Central memory CD8-positive, alpha-beta T cell (primary cell): Measurements from ENCODE around the gene CENPX.

Experiments used
- ATAC-seq: fragments of 150-1000 bp; cut with Tn5 transposase; replicated peaks from 2 replicates; pipeline ENCODE4 v1.10.0; 2022; ENCODE audit warnings: mild to moderate bottlenecking, moderate FRiP score, moderate number of reproducible peaks; ENCODE audit not compliant: poor library complexity, severe bottlenecking; ENCODE audit errors: extremely low read depth
- DNase-seq, 2 donors: peaks; one replicate each; pipeline ENCODE4 v3.0.0; 2021; ENCODE audit warnings: low spot score in 2 of 2
- H3K27ac Mint-ChIP-seq: one replicate; pipeline ENCODE4 v1.8.0; 2022; ENCODE audit warnings: low read depth, mild to moderate bottlenecking, moderate library complexity, mixed read lengths
- H3K27me3 Mint-ChIP-seq: one replicate; pipeline ENCODE4 v1.8.0; 2022; ENCODE audit warnings: mixed read lengths
- H3K36me3 Mint-ChIP-seq: one replicate; pipeline ENCODE4 v1.8.0; 2022; ENCODE audit warnings: mild to moderate bottlenecking, moderate library complexity, mixed read lengths; ENCODE audit not compliant: insufficient read depth
- H3K4me1 Mint-ChIP-seq: one replicate; pipeline ENCODE4 v1.8.0; 2022; ENCODE audit warnings: mixed read lengths
- H3K4me3 Mint-ChIP-seq: one replicate; pipeline ENCODE4 v1.8.0; 2022; ENCODE audit warnings: mild to moderate bottlenecking, moderate library complexity, mixed read lengths
- H3K9me3 Mint-ChIP-seq: one replicate; pipeline ENCODE4 v1.8.0; 2022; ENCODE audit warnings: mixed read lengths

The CENPX gene

GRCh38 chr17:82022310-82022980 lies at the start of gene CENPX:
Gene CENPX (minus strand): TSS chr17:82022878. CDS start chr17:82022861, 17 bp downstream.
- no peak for ATAC-seq
- peaks cover 5% of the 10 kb centered on the region for H3K36me3 Mint-ChIP-seq
- no peaks in the 10 kb centered on the region for H3K27me3 Mint-ChIP-seq

DNA sequence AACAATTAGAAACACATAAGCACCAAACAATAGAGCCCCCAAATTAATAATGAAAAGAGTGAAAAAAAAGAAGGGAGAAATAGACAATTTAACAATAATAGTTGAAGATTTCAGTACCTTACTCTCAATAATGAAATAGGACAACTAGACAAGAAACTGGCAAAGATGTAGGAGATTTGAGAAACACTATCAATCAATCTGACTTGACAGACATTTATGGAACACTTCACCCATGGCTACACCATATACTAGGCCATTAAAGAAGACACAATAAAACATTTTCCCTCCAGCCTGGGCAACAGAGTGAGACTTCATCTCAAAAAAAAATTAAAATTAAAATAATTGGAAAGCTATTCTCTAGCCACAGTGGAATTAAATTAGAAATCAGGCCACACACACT lies 47.9 kb upstream of the CENPX start:
- no peaks in the 10 kb centered on the region for H3K9me3 Mint-ChIP-seq
- ATAC-seq (no peak), DNase-seq (no peak)
- H3K4me3 Mint-ChIP-seq, result no peak overlapping the region
- no peak overlapping the region for H3K27ac Mint-ChIP-seq
- H3K27me3 Mint-ChIP-seq, result no peaks in the 10 kb centered on the region
- peaks cover 6% of the 10 kb centered on the region for H3K36me3 Mint-ChIP-seq
- H3K4me1 Mint-ChIP-seq, result peaks cover 7% of the 10 kb centered on the region

More at GRCh38 chr17:82022310-82022980, at the start of gene CENPX:
- no peak for DNase-seq
- Mint-ChIP-seq H3K4me1 (peaks cover 30% of the 10 kb centered on the region), H3K27ac (peak within 1 kb of the TSS; percentile 41), H3K9me3 (no peaks in the 10 kb centered on the region), H3K4me3 (peak within 1 kb of the TSS; percentile 73)

- Mint-ChIP-seq H3K27me3 (no peaks in the 10 kb centered on the region), H3K27ac (peak within 1 kb of the TSS; percentile 92), H3K4me3 (peak within 1 kb of the TSS; percentile 77), H3K9me3 (no peaks in the 10 kb centered on the region), H3K4me1 (peaks cover 7% of the 10 kb centered on the region), H3K36me3 (peaks cover 10% of the 10 kb centered on the region)
- peak; percentile 54 to 63 for DNase-seq
- peak; percentile 85 for ATAC-seq
Measured at GRCh38 chr17:82065638-82066303, 43.1 kb upstream of the CENPX start, which contains the start of gene DUS1L. Gene DUS1L (minus strand): TSS chr17:82065804. CDS start chr17:82065059, 745 bp downstream.

DNA sequence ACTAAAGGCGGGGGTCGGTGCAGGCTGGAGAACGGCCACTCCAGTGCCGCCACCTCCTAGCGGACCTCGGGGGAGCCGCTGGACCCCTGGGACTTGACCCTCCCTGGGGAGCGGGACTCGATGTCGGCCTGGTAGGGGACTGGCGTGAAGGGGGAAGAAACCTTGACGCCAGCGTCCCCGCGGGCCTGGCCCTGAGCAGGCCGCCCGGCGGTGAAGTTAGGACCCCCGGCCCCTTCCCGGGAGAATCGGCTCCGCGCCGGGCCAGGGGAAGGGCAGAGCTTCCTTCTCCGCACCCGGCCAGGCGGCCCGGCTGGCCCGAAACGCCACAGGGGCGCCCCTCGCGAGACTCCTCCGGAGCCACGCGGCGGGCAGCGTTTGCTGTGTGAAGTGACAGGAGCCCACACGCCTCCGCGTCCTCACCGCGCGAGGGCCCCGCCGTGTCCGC lies 42.5 kb upstream of the CENPX start:
- H3K27ac Mint-ChIP-seq, result peak overlapping the region; percentile 92
- H3K36me3 Mint-ChIP-seq, result peaks cover 10% of the 10 kb centered on the region
- DNase-seq (no peak), ATAC-seq (peak; percentile 66)
- no peaks in the 10 kb centered on the region for H3K27me3 Mint-ChIP-seq
- no peaks in the 10 kb centered on the region for H3K9me3 Mint-ChIP-seq
- peaks cover 7% of the 10 kb centered on the region for H3K4me1 Mint-ChIP-seq
- peak overlapping the region; percentile 77 for H3K4me3 Mint-ChIP-seq

- DNase-seq (no peak), ATAC-seq (no peak)
- peak overlapping the region; percentile 77 for H3K4me3 Mint-ChIP-seq
- no peaks in the 10 kb centered on the region for H3K27me3 Mint-ChIP-seq
- no peaks in the 10 kb centered on the region for H3K9me3 Mint-ChIP-seq
- peak overlapping the region; percentile 38 for H3K27ac Mint-ChIP-seq
- peaks cover 10% of the 10 kb centered on the region for H3K36me3 Mint-ChIP-seq
- H3K4me1 Mint-ChIP-seq, result peaks cover 7% of the 10 kb centered on the region
Measured at GRCh38 chr17:82064433-82065192, 41.9 kb upstream of the CENPX start.

- no peak for ATAC-seq
- no peaks in the 10 kb centered on the region for H3K9me3 Mint-ChIP-seq
- peaks cover 7% of the 10 kb centered on the region for H3K4me1 Mint-ChIP-seq
- peaks cover 11% of the 10 kb centered on the region for H3K36me3 Mint-ChIP-seq
- DNase-seq, result no peak
- no peaks in the 10 kb centered on the region for H3K27me3 Mint-ChIP-seq
- peak overlapping the region; percentile 77 for H3K4me3 Mint-ChIP-seq
- peak overlapping the region; percentile 38 for H3K27ac Mint-ChIP-seq
Measured at GRCh38 chr17:82063424-82064415, 41.0 kb upstream of the CENPX start.

DNA sequence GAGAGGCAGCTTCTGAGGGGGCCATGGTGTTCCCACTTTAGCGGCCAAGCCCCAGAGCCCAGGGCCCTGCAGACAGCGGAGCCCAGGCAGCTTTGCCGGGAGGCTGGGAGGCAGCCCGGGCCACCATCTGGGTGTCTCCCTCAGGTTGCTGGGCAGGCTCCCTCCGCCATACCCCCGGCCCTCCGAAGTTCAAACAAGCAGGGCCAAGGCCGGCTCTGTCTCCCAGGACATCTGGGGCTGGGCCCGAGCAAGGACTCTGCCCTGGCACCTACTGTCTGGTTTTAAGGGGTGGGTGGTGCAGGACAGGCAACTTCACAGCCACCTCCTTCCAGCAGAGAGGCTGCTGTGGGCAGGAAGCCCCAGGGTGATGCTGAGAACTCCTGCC lies 40.3 kb upstream of the CENPX start:
- Mint-ChIP-seq H3K9me3 (no peaks in the 10 kb centered on the region), H3K4me3 (no peak overlapping the region), H3K4me1 (peaks cover 7% of the 10 kb centered on the region), H3K27me3 (no peaks in the 10 kb centered on the region), H3K27ac (no peak overlapping the region), H3K36me3 (peaks cover 13% of the 10 kb centered on the region)
- ATAC-seq (no peak), DNase-seq (no peak)

DNA sequence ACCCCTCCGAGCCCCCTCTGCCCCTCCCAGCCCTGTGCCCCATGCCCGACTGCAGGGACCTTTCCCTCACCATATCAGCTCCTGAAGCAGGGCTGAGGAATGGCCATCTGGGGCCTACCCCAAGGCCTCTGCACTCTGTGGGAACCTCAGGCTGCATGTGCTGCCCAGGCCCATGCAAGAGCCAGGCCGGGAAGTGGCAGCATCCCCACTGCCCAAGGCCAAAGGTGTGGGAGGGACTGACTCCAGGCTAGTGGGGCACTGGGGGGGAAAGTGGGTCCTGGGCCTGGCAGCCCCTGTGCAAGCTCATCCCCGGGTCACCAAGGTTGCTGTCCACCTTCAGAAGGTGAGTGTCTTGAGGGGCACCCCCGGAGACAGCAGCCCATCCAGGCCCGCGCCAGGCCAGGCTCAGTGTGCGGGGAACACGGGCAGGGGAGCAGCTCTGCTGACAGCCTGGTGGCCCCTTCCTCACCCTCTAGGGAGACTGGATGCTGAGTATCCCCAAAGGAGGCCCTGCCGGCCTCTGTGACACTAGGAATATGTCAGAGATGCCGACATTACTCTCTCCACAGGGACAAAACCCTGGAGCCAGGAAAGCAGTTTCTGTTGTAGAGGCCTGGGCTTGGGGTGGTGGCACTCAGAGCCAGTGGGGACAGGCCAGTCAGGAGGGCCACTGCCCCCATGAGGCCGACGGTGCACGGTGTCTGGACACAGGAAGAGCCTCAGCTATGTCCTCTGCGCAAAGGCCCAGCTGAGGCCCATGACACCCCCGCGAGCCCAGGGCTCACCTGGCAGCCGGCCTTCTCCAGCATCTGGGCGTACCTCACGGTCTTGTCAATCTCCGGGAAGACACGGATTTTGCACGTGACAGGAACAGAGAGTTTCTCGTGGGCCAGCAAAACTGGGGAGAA lies 39.7 kb upstream of the CENPX start:
- DNase-seq (no peak), ATAC-seq (no peak)
- H3K27ac Mint-ChIP-seq, result no peak overlapping the region
- peaks cover 7% of the 10 kb centered on the region for H3K4me1 Mint-ChIP-seq
- no peak overlapping the region for H3K4me3 Mint-ChIP-seq
- H3K9me3 Mint-ChIP-seq, result no peaks in the 10 kb centered on the region
- H3K36me3 Mint-ChIP-seq, result peaks cover 15% of the 10 kb centered on the region
- no peaks in the 10 kb centered on the region for H3K27me3 Mint-ChIP-seq

DNA sequence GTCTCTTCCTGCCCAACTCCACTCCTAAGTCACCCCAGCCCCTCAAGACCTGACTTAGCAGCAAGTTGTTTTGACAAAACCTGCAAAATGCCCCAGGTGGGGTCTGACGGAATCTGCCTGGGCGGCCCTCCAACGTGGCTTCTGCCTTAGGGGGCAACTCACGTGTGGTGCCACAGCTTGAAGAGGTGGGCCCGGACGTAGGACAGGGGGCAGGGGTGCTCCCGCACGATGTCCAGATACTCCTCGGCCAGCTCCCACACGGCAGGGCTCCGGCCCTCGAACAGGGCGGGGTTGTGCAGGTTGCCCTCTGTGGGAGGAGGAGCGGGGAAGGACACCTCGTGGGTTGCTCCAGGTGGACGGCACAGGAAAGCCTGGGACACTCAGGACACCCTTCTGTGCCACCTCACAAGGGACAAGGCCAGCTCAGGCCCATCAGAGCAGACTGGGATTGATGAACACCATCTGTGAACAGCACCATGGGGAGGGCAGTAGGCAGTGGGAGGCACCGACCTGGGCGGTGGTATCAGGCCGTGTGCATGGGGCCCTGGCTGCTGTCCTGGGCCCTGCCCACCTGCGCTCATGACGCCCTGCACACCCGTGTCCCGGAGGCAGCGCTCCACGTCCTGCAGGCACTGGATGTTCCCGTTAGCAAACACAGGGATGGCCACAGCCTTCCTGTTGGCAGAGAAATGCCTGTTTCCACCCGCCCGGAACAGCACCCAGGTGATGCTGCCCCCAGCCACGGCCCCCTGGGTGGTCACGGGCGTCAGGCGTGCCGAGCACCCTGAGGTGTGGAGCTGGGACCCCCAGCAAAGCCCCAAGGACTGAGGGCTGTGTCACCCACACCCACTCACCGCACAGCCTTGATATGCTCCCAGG lies 38.6 kb upstream of the CENPX start:
- H3K4me3 Mint-ChIP-seq, result no peak overlapping the region
- H3K9me3 Mint-ChIP-seq, result no peaks in the 10 kb centered on the region
- peaks cover 4% of the 10 kb centered on the region for H3K4me1 Mint-ChIP-seq
- H3K36me3 Mint-ChIP-seq, result peaks cover 17% of the 10 kb centered on the region
- ATAC-seq (no peak), DNase-seq (no peak)
- H3K27ac Mint-ChIP-seq, result no peak overlapping the region
- no peaks in the 10 kb centered on the region for H3K27me3 Mint-ChIP-seq

DNA sequence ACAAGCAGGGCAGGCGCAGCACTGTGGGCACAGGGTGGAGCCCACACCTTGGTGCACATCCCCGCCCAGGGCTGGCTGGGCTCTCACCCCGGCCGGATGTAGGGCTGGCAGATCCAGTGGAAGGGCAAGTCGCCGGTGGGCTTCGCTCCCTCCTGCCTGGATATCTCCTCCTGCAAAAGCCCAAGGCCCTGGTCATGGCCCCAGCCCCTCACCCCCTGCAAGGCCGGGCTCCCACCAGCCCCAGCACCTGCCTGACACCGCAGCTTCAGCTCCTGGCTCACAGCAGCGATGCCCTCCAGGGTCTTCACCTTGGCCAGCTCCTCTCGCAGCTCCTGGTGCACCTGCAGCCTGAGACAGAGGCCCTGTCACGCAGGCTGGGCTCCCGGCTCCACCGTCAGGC lies 37.9 kb upstream of the CENPX start:
- no peak overlapping the region for H3K4me3 Mint-ChIP-seq
- no peak overlapping the region for H3K27ac Mint-ChIP-seq
- DNase-seq (no peak), ATAC-seq (no peak)
- H3K9me3 Mint-ChIP-seq, result no peaks in the 10 kb centered on the region
- H3K27me3 Mint-ChIP-seq, result no peaks in the 10 kb centered on the region
- H3K4me1 Mint-ChIP-seq, result no peaks in the 10 kb centered on the region
- peaks cover 15% of the 10 kb centered on the region for H3K36me3 Mint-ChIP-seq
